Testis (tissue), 2 donors: ENCODE results near the gene C11orf97.

Source experiments
- CTCF ChIP-seq, 3 experiments: fragments of 450-650 bp in 2 of 3; fragments of 200-600 bp in 1 of 3; sonication (generic) in 1 of 3; IDR thresholded peaks; one replicate each; pipeline ENCODE4 v1.5.1; 2016 to 2019; ENCODE audit warnings: antibody characterized with exemption in 3 of 3, mild to moderate bottlenecking in 2 of 3, moderate library complexity in 1 of 3
- POLR2A ChIP-seq: fragments of 450-650 bp; IDR thresholded peaks from one replicate; pipeline ENCODE4 v1.6.1; 2017; ENCODE audit warnings: antibody characterized with exemption, mild to moderate bottlenecking, moderate library complexity

GRCh38 chr11:94546886-94547285, 34.6 kb downstream of the C11orf97 start:
- TF ChIP-seq CTCF (IDR thresholded peaks at IDR 0.05) = no peak
- no peak for TF ChIP-seq POLR2A
